ENCODE data around the gene RPL36. TPM values are rescaled to one million over a fixed set of nuclear protein-coding genes. Genes with fewer than 3 reads are reported as not detected.
A peak's percentile ranks its signal among the peaks of the same experiment; 100 is the strongest.

The RPL36 gene
- total and polyA plus RNA-seq, 9 of the 15 experiments (the other 6 are each of a cell fraction or from before 2014, with no cell fraction given), result 350 to 3,412 (median 1,507) TPM

GRCh38 chr19:5693195-5694166 is 3.4 kb downstream of the RPL36 start (continued):
- no peak for TF ChIP-seq CBX2 (IDR thresholded peaks at IDR 0.05; ENCODE audit: insufficient read depth, low read length, poor library complexity, severe bottlenecking)
- no peak for TF ChIP-seq SREBF1 (IDR thresholded peaks at IDR 0.05; ENCODE audit: borderline replicate concordance, low read depth, low read length)
- TF ChIP-seq RBFOX2 (IDR thresholded peaks at IDR 0.05; ENCODE audit: low read depth, low read length), result peak; percentile 73
- TF ChIP-seq TAF9B (IDR thresholded peaks at IDR 0.05; ENCODE audit: partially characterized antibody), result no peak
- TF ChIP-seq POLR2AphosphoS2 (IDR thresholded peaks at IDR 0.05; ENCODE audit: low read length), result peak; percentile 91
- TF ChIP-seq SUPT5H (IDR thresholded peaks at IDR 0.05), result peak; percentile 49
- TF ChIP-seq ZBTB8A (IDR thresholded peaks at IDR 0.05; ENCODE audit: partially characterized antibody), result no peak
- TF ChIP-seq POLR2A (conservative IDR thresholded peaks at IDR 0.05), result peak; percentile 15
- TF ChIP-seq KHSRP (IDR thresholded peaks at IDR 0.05), result no peak
- TF ChIP-seq, protein P1, sequence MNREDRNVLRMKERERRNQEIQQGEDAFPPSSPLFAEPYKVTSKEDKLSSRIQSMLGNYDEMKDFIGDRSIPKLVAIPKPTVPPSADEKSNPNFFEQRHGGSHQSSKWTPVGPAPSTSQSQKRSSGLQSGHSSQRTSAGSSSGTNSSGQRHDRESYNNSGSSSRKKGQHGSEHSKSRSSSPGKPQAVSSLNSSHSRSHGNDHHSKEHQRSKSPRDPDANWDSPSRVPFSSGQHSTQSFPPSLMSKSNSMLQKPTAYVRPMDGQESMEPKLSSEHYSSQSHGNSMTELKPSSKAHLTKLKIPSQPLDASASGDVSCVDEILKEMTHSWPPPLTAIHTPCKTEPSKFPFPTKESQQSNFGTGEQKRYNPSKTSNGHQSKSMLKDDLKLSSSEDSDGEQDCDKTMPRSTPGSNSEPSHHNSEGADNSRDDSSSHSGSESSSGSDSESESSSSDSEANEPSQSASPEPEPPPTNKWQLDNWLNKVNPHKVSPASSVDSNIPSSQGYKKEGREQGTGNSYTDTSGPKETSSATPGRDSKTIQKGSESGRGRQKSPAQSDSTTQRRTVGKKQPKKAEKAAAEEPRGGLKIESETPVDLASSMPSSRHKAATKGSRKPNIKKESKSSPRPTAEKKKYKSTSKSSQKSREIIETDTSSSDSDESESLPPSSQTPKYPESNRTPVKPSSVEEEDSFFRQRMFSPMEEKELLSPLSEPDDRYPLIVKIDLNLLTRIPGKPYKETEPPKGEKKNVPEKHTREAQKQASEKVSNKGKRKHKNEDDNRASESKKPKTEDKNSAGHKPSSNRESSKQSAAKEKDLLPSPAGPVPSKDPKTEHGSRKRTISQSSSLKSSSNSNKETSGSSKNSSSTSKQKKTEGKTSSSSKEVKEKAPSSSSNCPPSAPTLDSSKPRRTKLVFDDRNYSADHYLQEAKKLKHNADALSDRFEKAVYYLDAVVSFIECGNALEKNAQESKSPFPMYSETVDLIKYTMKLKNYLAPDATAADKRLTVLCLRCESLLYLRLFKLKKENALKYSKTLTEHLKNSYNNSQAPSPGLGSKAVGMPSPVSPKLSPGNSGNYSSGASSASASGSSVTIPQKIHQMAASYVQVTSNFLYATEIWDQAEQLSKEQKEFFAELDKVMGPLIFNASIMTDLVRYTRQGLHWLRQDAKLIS (CRISPR knock-in tag; IDR thresholded peaks at IDR 0.05), result 0 out of 2 replicates have a peak, but pooled peaks have one; percentile 2
- TF ChIP-seq, protein P2, sequence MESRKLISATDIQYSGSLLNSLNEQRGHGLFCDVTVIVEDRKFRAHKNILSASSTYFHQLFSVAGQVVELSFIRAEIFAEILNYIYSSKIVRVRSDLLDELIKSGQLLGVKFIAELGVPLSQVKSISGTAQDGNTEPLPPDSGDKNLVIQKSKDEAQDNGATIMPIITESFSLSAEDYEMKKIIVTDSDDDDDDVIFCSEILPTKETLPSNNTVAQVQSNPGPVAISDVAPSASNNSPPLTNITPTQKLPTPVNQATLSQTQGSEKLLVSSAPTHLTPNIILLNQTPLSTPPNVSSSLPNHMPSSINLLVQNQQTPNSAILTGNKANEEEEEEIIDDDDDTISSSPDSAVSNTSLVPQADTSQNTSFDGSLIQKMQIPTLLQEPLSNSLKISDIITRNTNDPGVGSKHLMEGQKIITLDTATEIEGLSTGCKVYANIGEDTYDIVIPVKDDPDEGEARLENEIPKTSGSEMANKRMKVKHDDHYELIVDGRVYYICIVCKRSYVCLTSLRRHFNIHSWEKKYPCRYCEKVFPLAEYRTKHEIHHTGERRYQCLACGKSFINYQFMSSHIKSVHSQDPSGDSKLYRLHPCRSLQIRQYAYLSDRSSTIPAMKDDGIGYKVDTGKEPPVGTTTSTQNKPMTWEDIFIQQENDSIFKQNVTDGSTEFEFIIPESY (CRISPR knock-in tag; IDR thresholded peaks at IDR 0.05), result peak; percentile 85
- TF ChIP-seq ZNF324 (CRISPR knock-in tag; IDR thresholded peaks at IDR 0.05), result 0 out of 2 replicates have a peak, but pooled peaks have one; percentile 10
- TF ChIP-seq DACH1 (IDR thresholded peaks at IDR 0.05; ENCODE audit: partially characterized antibody), result no peak
- 0 out of 2 replicates have a peak, but pooled peaks have one; percentile 5 for TF ChIP-seq MBD2 (IDR thresholded peaks at IDR 0.05; ENCODE audit: borderline replicate concordance, low read depth)
- peak; percentile 39; the same call in 1 of the 2 replicates for TF ChIP-seq ZFX (CRISPR knock-in tag; IDR thresholded peaks at IDR 0.05)
- TF ChIP-seq HDAC3 (IDR thresholded peaks at IDR 0.05; ENCODE audit: borderline replicate concordance, partially characterized antibody), result no peak
- no peak for TF ChIP-seq NFE2L1 (tag; IDR thresholded peaks at IDR 0.05; ENCODE audit: borderline replicate concordance, low read depth)
- no peak for TF ChIP-seq PKNOX1 (IDR thresholded peaks at IDR 0.05)

All from K562 (cell line).